ENCODE data around the gene ELF4. TPM values are rescaled to one million over a fixed set of nuclear protein-coding genes. Genes with fewer than 3 reads are reported as not detected.

Gene ELF4
- total and polyA plus RNA-seq, 9 of the 15 experiments (the other 6 are each of a cell fraction or from before 2014, with no cell fraction given): 5.9 to 55.8 (median 25.2) TPM

DNA sequence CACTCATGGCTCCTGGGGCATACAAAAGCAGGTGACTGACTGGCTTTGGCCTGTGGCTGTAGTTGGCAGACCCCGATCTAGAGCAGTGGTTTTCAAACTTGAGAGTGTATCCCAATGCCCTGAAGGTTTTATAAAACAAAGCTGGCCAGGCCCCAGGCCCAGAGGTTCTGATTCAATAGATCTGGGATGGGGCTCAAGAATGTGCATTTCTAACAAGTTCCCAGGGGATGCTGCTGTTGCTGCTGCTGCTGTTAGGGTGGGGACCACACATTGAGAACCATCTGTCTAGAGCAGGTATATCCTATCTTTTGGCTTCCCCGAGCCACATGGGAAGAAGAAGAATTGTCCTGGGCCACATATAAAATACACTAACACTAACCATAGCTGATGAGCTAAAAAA, 48.0 kb upstream of the ELF4 start (continued):
- TF ChIP-seq, protein P1, sequence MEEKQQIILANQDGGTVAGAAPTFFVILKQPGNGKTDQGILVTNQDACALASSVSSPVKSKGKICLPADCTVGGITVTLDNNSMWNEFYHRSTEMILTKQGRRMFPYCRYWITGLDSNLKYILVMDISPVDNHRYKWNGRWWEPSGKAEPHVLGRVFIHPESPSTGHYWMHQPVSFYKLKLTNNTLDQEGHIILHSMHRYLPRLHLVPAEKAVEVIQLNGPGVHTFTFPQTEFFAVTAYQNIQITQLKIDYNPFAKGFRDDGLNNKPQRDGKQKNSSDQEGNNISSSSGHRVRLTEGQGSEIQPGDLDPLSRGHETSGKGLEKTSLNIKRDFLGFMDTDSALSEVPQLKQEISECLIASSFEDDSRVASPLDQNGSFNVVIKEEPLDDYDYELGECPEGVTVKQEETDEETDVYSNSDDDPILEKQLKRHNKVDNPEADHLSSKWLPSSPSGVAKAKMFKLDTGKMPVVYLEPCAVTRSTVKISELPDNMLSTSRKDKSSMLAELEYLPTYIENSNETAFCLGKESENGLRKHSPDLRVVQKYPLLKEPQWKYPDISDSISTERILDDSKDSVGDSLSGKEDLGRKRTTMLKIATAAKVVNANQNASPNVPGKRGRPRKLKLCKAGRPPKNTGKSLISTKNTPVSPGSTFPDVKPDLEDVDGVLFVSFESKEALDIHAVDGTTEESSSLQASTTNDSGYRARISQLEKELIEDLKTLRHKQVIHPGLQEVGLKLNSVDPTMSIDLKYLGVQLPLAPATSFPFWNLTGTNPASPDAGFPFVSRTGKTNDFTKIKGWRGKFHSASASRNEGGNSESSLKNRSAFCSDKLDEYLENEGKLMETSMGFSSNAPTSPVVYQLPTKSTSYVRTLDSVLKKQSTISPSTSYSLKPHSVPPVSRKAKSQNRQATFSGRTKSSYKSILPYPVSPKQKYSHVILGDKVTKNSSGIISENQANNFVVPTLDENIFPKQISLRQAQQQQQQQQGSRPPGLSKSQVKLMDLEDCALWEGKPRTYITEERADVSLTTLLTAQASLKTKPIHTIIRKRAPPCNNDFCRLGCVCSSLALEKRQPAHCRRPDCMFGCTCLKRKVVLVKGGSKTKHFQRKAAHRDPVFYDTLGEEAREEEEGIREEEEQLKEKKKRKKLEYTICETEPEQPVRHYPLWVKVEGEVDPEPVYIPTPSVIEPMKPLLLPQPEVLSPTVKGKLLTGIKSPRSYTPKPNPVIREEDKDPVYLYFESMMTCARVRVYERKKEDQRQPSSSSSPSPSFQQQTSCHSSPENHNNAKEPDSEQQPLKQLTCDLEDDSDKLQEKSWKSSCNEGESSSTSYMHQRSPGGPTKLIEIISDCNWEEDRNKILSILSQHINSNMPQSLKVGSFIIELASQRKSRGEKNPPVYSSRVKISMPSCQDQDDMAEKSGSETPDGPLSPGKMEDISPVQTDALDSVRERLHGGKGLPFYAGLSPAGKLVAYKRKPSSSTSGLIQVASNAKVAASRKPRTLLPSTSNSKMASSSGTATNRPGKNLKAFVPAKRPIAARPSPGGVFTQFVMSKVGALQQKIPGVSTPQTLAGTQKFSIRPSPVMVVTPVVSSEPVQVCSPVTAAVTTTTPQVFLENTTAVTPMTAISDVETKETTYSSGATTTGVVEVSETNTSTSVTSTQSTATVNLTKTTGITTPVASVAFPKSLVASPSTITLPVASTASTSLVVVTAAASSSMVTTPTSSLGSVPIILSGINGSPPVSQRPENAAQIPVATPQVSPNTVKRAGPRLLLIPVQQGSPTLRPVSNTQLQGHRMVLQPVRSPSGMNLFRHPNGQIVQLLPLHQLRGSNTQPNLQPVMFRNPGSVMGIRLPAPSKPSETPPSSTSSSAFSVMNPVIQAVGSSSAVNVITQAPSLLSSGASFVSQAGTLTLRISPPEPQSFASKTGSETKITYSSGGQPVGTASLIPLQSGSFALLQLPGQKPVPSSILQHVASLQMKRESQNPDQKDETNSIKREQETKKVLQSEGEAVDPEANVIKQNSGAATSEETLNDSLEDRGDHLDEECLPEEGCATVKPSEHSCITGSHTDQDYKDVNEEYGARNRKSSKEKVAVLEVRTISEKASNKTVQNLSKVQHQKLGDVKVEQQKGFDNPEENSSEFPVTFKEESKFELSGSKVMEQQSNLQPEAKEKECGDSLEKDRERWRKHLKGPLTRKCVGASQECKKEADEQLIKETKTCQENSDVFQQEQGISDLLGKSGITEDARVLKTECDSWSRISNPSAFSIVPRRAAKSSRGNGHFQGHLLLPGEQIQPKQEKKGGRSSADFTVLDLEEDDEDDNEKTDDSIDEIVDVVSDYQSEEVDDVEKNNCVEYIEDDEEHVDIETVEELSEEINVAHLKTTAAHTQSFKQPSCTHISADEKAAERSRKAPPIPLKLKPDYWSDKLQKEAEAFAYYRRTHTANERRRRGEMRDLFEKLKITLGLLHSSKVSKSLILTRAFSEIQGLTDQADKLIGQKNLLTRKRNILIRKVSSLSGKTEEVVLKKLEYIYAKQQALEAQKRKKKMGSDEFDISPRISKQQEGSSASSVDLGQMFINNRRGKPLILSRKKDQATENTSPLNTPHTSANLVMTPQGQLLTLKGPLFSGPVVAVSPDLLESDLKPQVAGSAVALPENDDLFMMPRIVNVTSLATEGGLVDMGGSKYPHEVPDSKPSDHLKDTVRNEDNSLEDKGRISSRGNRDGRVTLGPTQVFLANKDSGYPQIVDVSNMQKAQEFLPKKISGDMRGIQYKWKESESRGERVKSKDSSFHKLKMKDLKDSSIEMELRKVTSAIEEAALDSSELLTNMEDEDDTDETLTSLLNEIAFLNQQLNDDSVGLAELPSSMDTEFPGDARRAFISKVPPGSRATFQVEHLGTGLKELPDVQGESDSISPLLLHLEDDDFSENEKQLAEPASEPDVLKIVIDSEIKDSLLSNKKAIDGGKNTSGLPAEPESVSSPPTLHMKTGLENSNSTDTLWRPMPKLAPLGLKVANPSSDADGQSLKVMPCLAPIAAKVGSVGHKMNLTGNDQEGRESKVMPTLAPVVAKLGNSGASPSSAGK (IDR thresholded peaks at IDR 0.05): no peak
- TF ChIP-seq ETV1 (tag; conservative IDR thresholded peaks at IDR 0.05; ENCODE audit: low read depth) (no peak), ZNF217 (CRISPR knock-in tag; IDR thresholded peaks at IDR 0.05) (no peak), TBL1XR1 (IDR thresholded peaks at IDR 0.05; ENCODE audit: low read length in 2 of 2) (no peak), KLF13 (tag; IDR thresholded peaks at IDR 0.05; ENCODE audit: borderline replicate concordance, low read depth) (no peak), ERF (CRISPR knock-in tag; IDR thresholded peaks at IDR 0.05) (no peak)
- TF ChIP-seq, protein P2, sequence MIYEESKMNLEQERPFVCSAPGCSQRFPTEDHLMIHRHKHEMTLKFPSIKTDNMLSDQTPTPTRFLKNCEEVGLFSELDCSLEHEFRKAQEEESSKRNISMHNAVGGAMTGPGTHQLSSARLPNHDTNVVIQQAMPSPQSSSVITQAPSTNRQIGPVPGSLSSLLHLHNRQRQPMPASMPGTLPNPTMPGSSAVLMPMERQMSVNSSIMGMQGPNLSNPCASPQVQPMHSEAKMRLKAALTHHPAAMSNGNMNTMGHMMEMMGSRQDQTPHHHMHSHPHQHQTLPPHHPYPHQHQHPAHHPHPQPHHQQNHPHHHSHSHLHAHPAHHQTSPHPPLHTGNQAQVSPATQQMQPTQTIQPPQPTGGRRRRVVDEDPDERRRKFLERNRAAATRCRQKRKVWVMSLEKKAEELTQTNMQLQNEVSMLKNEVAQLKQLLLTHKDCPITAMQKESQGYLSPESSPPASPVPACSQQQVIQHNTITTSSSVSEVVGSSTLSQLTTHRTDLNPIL (CRISPR knock-in tag; IDR thresholded peaks at IDR 0.05): no peak
- TF ChIP-seq, protein P3, sequence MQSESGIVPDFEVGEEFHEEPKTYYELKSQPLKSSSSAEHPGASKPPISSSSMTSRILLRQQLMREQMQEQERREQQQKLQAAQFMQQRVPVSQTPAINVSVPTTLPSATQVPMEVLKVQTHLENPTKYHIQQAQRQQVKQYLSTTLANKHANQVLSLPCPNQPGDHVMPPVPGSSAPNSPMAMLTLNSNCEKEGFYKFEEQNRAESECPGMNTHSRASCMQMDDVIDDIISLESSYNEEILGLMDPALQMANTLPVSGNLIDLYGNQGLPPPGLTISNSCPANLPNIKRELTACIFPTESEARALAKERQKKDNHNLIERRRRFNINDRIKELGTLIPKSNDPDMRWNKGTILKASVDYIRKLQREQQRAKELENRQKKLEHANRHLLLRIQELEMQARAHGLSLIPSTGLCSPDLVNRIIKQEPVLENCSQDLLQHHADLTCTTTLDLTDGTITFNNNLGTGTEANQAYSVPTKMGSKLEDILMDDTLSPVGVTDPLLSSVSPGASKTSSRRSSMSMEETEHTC (IDR thresholded peaks at IDR 0.05): no peak

Measured in K562 (cell line).